DMS114 treated with DMSO at 0.1 percent for 48 hours (cell line): ENCODE data around the gene SRSF8.
"Not testable (repeated sequence)": the region's sequence is repeated elsewhere in the genome, so short reads cannot be mapped to it uniquely, and the experiment has no call there.

Experiments
- DNase-seq: peaks from one replicate; lab custom pipeline; 2025; ENCODE audit not compliant: unreplicated experiment; lab: John Stamatoyannopoulos, UW

SRSF8 gene, protein sequence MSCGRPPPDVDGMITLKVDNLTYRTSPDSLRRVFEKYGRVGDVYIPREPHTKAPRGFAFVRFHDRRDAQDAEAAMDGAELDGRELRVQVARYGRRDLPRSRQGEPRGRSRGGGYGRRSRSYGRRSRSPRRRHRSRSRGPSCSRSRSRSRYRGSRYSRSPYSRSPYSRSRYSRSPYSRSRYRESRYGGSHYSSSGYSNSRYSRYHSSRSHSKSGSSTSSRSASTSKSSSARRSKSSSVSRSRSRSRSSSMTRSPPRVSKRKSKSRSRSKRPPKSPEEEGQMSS

GRCh38 chr11:95066716-95067038 lies at the start of gene SRSF8:
SRSF8 (plus strand) TSS chr11:95066919; CDS start chr11:95067227, 308 bp downstream.
- DNase-seq, result no peak

GRCh38 chr11:95021468-95021867 lies 45.3 kb upstream of the SRSF8 start:
- DNase-seq, result not testable (repeated sequence)

GRCh38 chr11:95024958-95025357 lies 41.8 kb upstream of the SRSF8 start, which contains the start of gene KDM4E:
KDM4E (plus strand) TSS chr11:95025258; CDS start chr11:95025558, 300 bp downstream.
- no peak for DNase-seq

DNA sequence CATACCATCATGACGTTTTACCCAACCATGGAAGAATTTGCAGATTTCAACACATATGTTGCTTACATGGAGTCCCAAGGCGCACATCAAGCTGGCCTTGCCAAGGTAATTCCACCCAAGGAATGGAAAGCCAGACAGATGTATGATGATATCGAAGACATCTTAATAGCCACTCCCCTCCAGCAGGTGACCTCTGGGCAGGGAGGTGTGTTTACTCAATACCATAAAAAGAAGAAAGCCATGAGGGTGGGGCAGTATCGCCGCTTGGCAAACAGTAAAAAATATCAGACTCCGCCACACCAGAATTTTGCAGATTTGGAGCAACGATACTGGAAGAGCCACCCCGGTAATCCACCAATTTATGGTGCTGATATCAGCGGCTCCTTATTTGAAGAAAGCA lies 41.1 kb upstream of the SRSF8 start:
- not testable (repeated sequence) for DNase-seq

- no peak for DNase-seq
Observed at GRCh38 chr11:95028357-95028756, 38.4 kb upstream of the SRSF8 start.

DNA sequence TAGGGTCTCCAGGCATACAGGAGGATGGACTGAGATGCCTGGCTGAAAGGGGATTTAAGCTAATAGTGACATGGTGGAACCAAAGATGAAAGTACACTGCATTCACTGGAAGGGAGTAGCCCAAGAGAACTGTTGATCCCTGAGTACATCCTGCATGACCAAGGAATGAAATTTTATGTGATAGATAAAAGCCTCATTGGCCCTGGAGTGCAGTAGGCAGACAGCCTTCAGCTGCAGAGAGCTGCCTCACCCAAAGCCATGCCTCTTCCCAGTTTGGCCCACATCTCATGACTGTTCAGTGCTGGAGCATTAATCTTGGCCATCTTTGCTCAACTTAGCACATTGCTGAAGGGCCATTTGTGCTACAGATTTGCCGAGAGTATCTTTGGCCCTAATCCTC lies 33.7 kb upstream of the SRSF8 start:
- no peak for DNase-seq

GRCh38 chr11:95035316-95035715 lies 31.4 kb upstream of the SRSF8 start:
- DNase-seq, result no peak

GRCh38 chr11:95037356-95038035 lies 29.2 kb upstream of the SRSF8 start:
- DNase-seq, result peak; percentile 7

DNA sequence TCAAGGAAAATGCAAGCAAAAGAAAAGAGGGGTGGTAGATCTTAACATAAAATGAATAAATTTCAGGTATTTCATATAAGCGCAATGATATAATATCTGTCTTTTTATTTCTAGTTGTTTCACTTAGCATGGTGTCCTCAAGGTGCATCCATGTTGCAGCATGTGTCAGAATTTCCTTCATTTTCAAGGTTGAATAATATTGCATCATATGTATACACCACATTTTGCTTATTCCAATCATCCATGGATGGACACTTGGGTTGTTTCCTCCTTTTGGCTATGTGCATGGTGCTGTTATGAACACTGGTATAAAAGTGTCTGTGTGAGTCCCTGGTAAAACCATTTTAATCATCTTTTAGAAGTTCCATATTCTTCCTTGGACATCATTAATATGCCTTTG lies 24.5 kb upstream of the SRSF8 start:
- DNase-seq, result no peak

- no peak for DNase-seq
Observed at GRCh38 chr11:95042906-95043305, 23.8 kb upstream of the SRSF8 start.

DNA sequence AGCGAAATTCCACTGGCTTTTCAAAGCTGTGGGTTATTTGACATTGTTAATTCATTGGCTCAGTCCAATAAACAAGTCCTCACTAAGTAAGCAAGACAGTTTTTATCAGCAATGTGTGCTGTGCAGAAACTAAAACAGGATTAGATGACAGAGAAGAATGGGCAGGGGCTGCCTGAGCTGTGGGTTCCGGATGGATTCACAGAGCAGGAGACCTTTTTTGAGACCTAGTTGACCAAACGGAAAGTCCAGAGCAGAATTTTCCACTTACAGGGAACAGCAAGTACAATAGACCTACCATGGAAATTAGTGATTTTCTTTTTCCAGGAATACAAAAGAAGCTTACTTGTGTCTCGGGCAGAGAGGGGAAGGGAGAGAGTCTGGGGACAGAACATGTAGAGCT lies 22.7 kb upstream of the SRSF8 start:
- no peak for DNase-seq

DNA sequence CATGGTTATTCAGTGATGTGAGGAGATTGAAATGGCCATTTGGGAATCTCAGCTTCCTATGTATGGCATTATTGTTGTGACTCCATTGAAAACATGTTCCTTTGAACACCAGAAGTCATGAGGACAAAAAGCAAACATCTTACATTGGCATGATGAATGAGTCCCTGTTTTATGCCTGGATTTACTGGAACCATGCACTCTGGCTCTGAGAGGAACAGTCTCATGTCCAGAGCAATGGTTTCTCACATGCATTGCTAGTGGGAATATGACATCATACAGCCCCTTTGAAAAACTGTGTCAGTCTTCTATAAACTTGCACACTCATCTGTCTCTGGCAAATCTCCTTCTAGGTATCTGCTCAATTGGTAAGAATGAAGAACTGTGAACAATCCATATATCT lies 20.9 kb upstream of the SRSF8 start:
- no peak for DNase-seq

DNA sequence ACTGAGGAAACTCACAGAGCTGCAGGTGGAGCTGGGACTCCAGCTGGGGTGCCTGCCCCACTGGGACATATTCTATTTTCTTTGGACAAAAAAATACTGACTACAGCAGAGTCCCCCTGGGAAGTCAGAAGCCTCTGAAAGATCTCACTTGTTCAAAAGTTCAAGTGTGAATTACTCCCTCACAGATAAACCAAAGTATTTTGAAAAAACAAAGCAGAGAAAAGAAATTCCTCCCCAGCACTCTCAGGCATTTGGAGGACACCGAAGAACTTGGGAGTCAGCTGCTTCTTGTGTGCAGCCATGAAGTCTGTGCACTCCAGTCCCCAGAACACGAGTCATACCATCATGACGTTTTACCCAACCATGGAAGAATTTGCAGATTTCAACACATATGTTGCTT lies 17.6 kb upstream of the SRSF8 start, which contains the start of gene KDM4F:
Gene KDM4F, plus strand, starts transcription at position 301 of the 400 bp plus-strand sequence.
- DNase-seq, result not testable (repeated sequence)

- no peak for DNase-seq
Observed at GRCh38 chr11:95050595-95051202, 16.0 kb upstream of the SRSF8 start.

- DNase-seq, result no peak
Observed at GRCh38 chr11:95054356-95054755, 12.4 kb upstream of the SRSF8 start.

- DNase-seq, result no peak
Observed at GRCh38 chr11:95055283-95055897, 11.3 kb upstream of the SRSF8 start.

- DNase-seq, result no peak
Observed at GRCh38 chr11:95057959-95058358, 8.8 kb upstream of the SRSF8 start.

DNA sequence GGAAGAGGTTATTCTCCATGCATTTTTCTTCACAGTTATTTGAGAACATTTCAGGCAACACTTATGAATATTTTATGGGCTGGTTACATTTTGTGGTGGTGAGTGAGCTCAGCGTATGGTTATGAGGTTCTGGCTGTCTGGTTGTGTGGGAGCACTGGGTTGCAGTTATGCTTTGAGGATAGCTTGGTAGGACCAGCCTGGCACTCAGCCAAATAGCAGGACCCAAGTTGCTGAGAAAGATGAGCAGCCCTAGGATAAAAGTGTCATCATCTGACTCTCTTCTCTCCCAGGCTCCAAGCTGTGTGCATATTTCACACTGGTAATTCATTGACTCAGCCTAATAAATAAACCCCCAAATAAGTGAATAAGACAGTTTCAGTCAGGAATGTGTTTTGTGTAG lies 8.1 kb upstream of the SRSF8 start:
- DNase-seq, result no peak

GRCh38 chr11:95059046-95059445 lies 7.7 kb upstream of the SRSF8 start:
- no peak for DNase-seq

GRCh38 chr11:95065336-95065735 lies 1.4 kb upstream of the SRSF8 start:
- DNase-seq, result no peak

DNA sequence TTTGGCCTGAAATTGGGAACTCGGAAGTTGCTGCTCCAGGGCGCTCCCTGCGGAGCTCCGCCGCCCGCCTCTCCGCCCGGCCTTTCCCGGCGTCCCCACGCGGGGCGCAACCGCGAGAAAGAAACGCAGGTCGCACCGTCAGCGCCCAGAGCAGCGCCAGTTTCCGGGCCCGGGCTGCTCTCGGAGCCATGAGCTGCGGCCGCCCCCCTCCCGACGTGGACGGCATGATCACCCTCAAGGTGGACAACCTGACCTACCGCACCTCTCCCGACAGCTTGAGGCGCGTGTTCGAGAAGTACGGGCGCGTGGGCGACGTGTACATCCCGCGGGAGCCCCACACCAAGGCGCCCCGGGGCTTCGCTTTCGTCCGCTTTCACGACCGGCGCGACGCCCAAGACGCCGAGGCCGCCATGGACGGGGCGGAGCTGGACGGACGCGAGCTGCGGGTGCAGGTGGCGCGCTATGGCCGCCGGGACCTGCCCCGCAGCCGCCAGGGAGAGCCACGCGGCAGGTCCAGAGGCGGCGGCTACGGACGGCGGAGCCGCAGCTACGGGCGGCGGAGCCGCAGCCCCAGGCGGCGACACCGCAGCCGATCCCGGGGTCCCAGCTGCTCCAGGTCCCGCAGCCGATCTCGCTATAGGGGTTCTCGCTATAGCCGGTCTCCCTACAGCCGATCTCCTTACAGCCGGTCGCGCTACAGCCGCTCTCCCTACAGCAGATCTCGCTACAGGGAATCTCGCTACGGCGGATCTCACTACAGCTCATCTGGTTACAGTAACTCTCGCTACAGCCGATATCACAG lies 521 bp downstream of the SRSF8 start:
- DNase-seq, result peak; percentile 43
